ENCODE data around the gene SEC23IP. TPM values are rescaled to one million over a fixed set of nuclear protein-coding genes. Genes with fewer than 3 reads are reported as not detected.

Gene SEC23IP
- total RNA-seq, 1 experiment from 2014 or later: 60.5 TPM

DNA sequence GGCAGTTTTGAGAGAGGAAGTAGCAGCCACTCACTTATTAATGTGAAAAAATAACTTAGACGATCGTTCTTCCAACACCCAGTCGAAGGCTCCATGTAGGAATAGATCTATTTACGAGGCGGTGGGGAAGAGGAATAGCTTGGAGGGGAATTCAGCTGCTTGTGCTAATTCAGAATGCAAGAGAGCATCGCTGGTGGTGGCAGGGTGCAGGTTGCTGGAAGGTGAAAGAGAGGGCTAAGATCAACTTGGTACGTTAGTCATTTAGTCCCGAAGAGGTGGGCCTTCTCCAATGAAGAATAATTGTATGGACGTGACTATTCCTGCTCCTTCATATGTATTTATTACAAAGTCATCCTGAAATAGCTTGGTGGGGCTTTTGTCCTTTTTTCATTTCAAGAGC is 98.5 kb downstream of the SEC23IP start:
- ChIA-PET CTCF (interaction anchor here (0.7 to 0.9 kb wide), 3 partner anchors 32 to 459 kb away, joined by 3 read pairs; no protein-coding TSS in a partner anchor), POLR2A (interaction anchor here (0.7 kb wide), 1 partner anchor 860 kb away, joined by 3 read pairs; the partner anchor contains the start of gene WDR11)
- intact Hi-C loops (cut with micrococcal nuclease): no loop called here
- TF ChIP-seq, protein P1, sequence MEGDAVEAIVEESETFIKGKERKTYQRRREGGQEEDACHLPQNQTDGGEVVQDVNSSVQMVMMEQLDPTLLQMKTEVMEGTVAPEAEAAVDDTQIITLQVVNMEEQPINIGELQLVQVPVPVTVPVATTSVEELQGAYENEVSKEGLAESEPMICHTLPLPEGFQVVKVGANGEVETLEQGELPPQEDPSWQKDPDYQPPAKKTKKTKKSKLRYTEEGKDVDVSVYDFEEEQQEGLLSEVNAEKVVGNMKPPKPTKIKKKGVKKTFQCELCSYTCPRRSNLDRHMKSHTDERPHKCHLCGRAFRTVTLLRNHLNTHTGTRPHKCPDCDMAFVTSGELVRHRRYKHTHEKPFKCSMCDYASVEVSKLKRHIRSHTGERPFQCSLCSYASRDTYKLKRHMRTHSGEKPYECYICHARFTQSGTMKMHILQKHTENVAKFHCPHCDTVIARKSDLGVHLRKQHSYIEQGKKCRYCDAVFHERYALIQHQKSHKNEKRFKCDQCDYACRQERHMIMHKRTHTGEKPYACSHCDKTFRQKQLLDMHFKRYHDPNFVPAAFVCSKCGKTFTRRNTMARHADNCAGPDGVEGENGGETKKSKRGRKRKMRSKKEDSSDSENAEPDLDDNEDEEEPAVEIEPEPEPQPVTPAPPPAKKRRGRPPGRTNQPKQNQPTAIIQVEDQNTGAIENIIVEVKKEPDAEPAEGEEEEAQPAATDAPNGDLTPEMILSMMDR (IDR thresholded peaks at IDR 0.05; ENCODE audit: unreplicated experiment): no peak
- Mint-ChIP-seq H3K9me3 (ENCODE audit: unreplicated experiment) (no peaks in the 10 kb centered on the region), H3K36me3 (ENCODE audit: insufficient read depth, unreplicated experiment) (no peaks in the 10 kb centered on the region), H3K27me3 (ENCODE audit: insufficient read depth, unreplicated experiment) (peaks cover 55% of the 10 kb centered on the region), H3K4me3 (ENCODE audit: unreplicated experiment) (no peak overlapping the region), H3K4me1 (ENCODE audit: insufficient read depth, unreplicated experiment) (no peaks in the 10 kb centered on the region), H3K27ac (ENCODE audit: low read depth, unreplicated experiment) (no peak overlapping the region)
- DNase-seq (ENCODE audit: unreplicated experiment): no peak
- no TSS peak for BruUV-seq (replicated peaks)

DNA sequence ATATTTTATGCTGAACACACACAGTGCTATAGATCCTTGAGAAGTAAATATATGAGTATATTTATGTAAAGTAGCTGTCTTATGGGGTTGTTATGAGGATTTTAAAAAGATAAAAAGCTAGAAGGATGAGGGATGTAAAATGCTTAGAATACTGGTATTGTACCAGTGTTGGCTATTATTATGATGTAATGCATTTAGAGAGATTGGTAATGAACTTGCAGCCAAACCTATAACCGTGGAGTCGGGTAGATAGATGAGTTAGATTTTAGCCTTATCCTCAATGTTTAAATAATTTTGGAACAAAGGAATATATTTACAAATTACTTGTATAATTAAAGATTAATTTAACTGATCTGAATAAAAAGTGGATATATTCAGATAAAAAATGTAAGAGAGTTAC is 99.3 kb downstream of the SEC23IP start:
- no TSS peak for BruUV-seq (replicated peaks)
- H3K4me3 Mint-ChIP-seq (ENCODE audit: unreplicated experiment): no peak overlapping the region
- ChIA-PET POLR2A (no interaction called here), CTCF (interaction anchor here (0.7 to 0.9 kb wide), 2 partner anchors 230 to 460 kb away, joined by 3 read pairs; no protein-coding TSS in a partner anchor)
- intact Hi-C loops (cut with micrococcal nuclease): no loop called here
- no peak overlapping the region for H3K27ac Mint-ChIP-seq (ENCODE audit: low read depth, unreplicated experiment)
- peaks cover 62% of the 10 kb centered on the region for H3K27me3 Mint-ChIP-seq (ENCODE audit: insufficient read depth, unreplicated experiment)
- no peaks in the 10 kb centered on the region for H3K9me3 Mint-ChIP-seq (ENCODE audit: unreplicated experiment)
- no peaks in the 10 kb centered on the region for H3K4me1 Mint-ChIP-seq (ENCODE audit: insufficient read depth, unreplicated experiment)
- no peak for DNase-seq (ENCODE audit: unreplicated experiment)
- no peaks in the 10 kb centered on the region for H3K36me3 Mint-ChIP-seq (ENCODE audit: insufficient read depth, unreplicated experiment)
- TF ChIP-seq, protein P1 (IDR thresholded peaks at IDR 0.05; ENCODE audit: unreplicated experiment): no peak

Small RNAs within 50 kb of the gene (microRNA-seq; reads per million reads assigned to microRNA genes)
- not detected for gene MIR4682

Other genes with a start within 250 kb of the SEC23IP start
- gene BAG3, start 241.3 kb upstream of the SEC23IP start, total RNA-seq (2022): 53.7 and 55.2 TPM in 2 replicates
- gene INPP5F, start 166.7 kb upstream of the SEC23IP start, total RNA-seq (2022): 10.3 and 14.9 TPM in 2 replicates
- 55.3 and 71.0 TPM in 2 replicates for gene MCMBP, start 19.9 kb upstream of the SEC23IP start, total RNA-seq (2022)